SIG-M5 (cell line): Measurements from ENCODE around the gene TTC21A.

ENCODE experiments used
- DNase-seq: peaks from one replicate; lab custom pipeline; 2025; lab: John Stamatoyannopoulos, UW

TTC21A gene

DNA sequence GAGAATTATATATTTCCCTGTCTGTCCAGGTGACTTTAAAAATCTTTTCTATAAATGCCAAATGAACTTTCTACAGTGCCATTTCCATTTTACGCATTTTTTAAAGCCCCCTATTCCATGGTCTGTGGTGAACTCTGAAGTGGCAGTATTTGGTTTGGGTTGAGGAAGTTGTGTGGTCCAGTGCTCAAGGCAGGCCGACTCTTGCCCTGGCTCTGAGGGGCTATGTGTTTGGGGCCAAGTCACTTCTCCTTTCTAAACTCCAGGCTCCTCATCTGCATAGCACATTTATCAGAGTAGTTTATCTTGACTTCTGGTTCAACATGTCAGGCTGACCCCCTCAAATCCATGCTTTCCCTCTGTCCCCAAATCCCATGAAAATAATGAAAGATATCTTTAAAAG is 14.1 kb downstream of the TTC21A start:
- no peak for DNase-seq

DNA sequence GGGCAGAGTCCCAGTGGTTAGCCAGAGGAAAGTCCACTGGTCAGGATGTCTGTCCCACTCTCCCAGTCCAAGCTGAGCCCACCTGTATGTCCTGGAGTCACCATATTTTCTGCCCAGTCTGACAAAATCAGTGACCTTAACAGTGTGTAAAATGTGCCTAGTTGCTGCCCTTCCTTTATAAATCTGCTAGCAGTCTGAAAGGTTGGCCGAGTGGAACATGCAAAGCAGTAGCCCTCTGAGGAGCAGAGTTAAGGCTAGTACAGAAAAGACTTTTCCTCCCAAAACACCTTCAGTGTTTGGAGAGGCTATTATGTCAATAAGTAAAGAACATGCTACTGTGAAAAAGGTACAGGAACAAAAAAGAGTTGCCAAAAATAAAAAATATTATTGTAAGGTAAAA is 15.3 kb downstream of the TTC21A start:
- no peak for DNase-seq

GRCh38 chr3:39124876-39125840 is 17.7 kb downstream of the TTC21A start:
- DNase-seq: no peak

DNA sequence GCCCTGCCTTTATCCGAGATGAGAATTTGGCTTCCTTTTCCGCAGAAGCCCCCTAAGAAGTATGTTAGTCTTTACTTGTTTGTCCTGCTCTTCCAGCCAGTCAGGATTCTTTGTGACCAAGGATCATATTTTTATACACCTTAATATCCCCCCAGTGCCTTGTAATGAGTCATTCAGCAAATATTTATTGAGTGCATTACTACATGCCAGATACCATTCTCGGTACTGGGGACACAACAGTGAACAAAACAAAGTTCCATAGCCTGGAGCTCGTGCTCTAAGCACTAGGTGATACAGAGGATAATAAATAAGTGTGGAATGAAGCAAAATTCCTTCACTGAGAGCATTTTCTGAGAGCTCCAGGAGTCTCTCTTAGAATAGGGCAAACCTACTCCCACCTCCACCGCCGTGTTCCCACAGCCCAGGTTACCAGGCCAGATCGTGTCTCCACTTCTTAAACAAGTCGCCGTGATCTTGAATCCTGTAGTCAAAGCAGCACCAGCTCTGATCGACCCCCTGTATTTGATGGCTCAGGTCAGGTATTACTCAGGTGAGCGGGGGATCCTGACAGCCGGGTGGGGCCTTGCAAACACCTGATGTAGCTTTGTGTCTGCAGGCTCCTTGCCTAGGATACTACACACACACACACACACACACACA is 18.5 kb downstream of the TTC21A start:
- DNase-seq: no peak

- DNase-seq: no peak
Observed at GRCh38 chr3:39126532-39127071, 19.1 kb downstream of the TTC21A start.

GRCh38 chr3:39127269-39127907 is 19.9 kb downstream of the TTC21A start:
- DNase-seq: no peak

DNA sequence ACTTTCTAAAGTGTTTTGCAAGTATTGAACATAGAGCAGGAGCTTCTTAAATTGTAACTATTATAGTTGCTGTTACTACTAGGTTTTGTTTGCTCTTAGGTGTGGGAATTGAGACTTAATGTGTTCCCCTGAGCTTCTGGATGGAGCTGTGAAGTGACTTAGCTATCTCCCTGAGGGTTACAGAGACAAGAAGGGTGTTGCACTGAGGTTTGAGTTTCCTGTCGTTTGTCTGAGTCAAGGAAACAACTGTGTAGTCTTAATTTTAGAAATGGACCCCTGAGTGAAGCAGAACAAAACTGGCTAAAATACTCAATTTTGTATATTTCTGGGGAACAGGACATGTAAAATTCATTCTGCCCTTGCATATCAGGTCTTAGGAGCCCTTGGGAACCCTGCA is 20.4 kb downstream of the TTC21A start:
- no peak for DNase-seq

- DNase-seq: no peak
Observed at GRCh38 chr3:39128951-39129350, 21.5 kb downstream of the TTC21A start.

DNA sequence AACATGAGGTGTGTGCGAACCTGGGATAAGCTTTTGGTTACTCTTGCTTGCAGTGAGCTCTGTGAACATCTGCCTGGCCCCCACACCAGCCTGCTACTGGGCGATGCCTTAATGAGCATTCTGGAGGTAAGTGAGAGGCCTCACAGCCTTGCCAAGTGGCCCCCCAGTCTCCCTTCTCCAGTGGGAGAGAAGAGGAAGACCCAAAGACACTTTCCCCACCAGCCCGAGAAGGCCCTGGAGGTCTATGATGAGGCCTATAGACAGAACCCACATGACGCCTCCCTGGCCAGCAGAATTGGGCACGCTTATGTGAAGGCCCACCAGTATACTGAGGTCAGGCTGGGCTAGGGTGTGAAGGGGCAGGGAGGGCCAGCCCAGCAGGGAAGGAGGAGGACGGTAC is 22.5 kb downstream of the TTC21A start:
- no peak for DNase-seq

- DNase-seq: no peak
Observed at GRCh38 chr3:39130693-39131265, 23.3 kb downstream of the TTC21A start.

DNA sequence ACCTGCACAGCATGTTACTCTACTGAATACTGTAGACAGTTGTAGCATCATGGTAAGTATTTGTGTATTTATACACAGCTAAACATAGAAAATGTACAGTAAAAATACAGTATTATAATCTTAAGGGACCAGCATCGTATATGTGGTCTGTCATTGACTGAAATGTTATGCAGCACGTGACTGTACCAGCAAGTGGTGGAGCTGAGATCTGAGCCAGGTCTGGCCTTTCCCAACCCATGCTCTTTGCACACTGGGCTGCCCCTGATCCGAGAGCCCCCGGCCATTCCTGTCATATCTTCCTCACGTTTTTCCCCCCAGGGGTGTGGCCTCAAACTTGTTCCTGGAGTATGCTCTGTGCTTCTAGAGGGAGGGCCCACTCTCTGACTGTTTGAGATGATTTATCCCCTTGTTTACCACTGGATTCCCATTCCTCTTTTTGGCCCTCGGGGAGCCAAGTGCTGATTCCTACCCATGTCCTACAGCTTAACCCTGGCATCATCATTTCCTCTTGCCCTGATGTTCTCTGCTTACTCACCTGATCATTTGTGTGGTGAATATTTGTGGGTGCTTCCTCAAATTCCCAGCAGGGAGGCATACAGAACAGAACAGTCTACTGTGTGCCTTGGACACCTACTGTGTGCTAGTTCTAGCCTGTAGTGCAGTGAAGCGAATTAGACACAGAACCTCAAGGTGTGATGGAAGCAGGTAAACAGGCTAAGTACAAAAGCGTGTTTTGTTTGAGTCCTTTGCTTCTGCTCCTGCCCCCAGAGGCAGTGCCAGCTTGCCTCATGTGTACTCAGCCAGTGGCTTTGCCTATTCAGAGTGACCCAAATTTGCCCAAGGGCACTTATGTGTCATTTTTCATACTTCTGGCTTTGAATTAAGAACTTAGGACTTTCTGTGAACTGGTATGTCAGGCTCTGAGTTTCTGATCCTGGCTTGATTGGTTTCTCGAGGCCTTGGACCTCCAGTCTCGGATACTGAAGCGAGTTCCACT is 24.9 kb downstream of the TTC21A start:
- no peak for DNase-seq

DNA sequence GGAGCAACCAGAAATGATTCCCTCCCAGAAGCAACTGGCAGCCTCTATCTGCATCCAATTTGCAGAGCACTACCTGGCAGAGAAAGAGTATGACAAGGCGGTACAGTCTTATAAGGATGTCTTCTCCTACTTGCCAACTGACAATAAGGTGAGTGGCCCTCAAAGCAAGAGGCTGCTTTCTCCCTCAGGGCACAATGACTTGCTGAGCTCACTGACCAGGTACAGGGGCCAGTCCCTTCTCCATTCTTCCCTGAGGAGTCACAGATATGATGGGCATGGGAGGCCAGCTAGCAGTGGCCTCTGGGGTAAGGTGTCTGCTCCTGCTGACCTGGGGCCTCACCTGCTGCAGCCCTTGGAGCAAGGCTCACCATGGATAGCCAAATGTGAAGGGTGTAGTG is 25.6 kb downstream of the TTC21A start:
- DNase-seq: no peak

DNA sequence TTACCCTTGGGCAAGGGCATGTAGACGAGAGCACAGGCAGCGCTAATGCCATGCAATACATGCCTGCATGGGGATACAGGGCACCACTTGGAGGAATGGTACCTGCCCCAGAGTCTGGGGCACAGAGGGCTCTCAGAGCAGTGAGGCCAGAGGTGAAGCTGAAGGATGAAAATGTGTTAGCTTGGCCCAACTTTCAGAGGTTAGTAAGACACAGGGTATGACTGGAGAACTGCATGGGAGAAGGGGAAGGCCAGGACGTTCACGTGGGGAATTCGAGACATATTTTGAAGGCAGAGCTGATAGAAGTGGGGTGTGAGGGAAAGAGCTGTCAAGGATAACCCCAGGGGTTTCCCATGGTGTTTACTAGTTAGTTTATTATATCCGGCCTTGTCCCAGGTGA is 26.3 kb downstream of the TTC21A start:
- DNase-seq: no peak

- no peak for DNase-seq
Observed at GRCh38 chr3:39134305-39134704, 26.8 kb downstream of the TTC21A start.

DNA sequence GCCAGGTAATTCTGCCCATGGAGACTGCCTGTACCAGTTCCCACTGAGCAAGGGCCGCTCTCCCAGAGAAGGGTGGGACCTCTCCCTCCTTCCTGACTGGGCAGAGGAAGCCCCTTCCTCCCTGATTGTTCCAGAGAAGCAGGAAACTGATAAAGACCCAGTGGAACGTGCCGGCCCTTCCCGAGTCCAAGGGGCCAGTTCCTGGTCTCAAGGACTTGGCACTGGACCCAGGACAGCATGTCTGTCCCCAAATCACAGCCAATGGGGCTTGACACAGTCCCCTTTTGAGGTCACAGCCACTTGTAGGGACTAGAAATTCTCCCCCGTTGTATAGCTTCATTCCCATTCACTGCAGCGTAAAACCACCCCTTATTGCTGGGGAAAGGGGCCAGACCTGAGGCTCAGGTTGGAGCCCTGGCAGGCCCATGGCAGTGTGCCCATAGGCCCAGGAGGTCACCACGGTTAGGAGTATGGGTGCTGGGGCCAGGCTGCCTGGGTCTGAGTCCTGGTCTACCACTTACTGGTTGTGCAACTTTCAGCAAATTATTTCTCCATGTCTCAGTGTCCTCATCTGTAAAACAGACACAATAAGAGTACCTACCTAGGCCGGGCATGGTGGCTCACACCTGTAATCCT is 27.8 kb downstream of the TTC21A start:
- DNase-seq: no peak

- DNase-seq: no peak
Observed at GRCh38 chr3:39136533-39137434, 29.3 kb downstream of the TTC21A start.

DNA sequence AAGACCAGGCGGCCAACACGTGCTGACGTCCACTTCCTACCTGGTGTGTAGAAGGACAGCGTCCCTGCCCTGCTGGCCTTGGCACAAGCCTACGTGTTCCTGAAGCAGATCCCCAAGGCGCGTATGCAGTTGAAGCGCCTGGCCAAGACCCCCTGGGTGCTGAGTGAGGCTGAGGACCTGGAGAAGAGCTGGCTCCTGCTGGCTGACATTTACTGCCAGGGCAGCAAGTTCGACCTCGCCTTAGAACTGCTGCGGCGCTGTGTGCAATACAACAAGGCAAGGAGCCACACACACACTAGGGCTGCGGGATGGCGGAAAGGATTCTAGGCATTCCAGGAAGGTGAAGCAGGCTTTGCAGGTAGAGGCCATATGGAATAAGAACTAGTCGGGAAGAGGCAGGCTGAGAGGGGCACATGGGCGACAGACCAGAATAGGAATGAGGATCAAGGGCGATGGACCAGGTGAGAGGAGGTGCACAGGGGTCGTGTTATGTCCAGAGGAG is 30.0 kb downstream of the TTC21A start:
- DNase-seq: no peak

GRCh38 chr3:39137991-39138803 is 30.7 kb downstream of the TTC21A start:
- no peak for DNase-seq
